ENCODE measurements around the gene DNAJB13. TPM values are rescaled to one million over a fixed set of nuclear protein-coding genes. Genes with fewer than 3 reads are reported as not detected.

DNAJB13 gene
- total RNA-seq, 1 donor from 2014 or later = not detected

DNA sequence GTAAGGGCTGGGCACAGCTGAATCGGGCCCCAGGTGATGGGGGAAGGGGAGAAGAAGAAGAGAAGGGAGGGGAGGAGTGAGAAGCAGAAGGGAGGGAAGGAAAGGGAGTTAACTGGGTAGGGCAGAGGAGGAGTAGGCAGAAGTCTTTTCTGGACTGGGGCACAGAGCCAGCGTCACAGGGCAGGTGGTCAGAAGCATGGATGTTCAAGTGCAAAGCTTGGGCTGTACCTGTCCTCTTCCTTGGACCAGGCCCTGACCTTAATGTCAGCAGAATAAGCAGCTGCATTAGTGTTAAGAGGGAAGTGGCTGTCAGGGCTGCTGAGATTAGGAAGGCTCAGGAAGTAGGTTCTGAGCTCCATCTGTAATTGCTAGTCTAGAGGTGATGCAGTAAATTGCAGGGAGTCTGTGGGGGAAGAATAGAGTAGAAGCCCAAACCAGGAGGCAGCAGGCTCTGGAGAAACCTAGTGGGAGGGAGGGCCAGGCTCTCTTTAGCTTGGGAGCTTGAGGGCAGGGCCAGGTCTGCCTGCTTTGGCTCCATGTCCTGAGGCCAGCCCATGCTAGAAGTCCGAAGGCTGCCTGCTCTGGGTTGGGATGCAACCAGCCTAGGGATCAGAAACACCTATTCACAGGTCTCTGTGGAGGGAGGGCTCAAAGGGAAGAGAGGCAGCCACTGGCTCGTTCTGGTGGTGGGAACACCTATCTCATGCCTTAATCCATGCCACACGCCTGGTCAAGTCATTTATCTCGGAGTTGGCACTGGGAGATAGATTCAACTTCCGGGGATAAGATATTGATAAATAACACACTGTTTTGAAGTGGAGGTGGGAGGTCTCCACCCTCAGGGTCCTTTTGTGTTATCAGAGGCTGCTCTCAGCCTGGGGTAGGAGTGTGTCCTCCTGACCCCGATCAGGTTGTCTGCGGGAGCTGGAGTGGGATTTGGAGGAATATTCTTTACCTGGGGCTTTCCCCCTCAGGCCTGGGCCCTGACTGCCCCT is 59.8 kb downstream of the DNAJB13 start:
- peak overlapping the region; percentile 25 for H3K27ac Mint-ChIP-seq
- H3K4me3 ChIP-seq = no peak overlapping the region
- H3K36me3 ChIP-seq = no peaks in the 10 kb centered on the region
- no peak for DNase-seq (ENCODE audit: low spot score)
- no peak overlapping the region for H2AFZ ChIP-seq (replicated peaks)
- no peaks in the 10 kb centered on the region for H4K20me1 ChIP-seq (ENCODE audit: low read depth)
- H3F3A ChIP-seq (ENCODE audit: low read depth) = no peaks in the 10 kb centered on the region
- peaks cover 2% of the 10 kb centered on the region for H3K4me1 Mint-ChIP-seq
- no peak overlapping the region for H3K27ac ChIP-seq
- no peaks in the 10 kb centered on the region for H3K9me3 Mint-ChIP-seq
- no peaks in the 10 kb centered on the region for H3K27me3 ChIP-seq
- no peaks in the 10 kb centered on the region for H3K9me3 ChIP-seq (ENCODE audit: low read depth)
- no peak overlapping the region for H3K4me2 ChIP-seq
- no peak overlapping the region for H3K4me3 Mint-ChIP-seq
- no peaks in the 10 kb centered on the region for H3K4me1 ChIP-seq
- no peaks in the 10 kb centered on the region for H3K79me2 ChIP-seq (ENCODE audit: low read depth)
- peaks cover 13% of the 10 kb centered on the region for H3K36me3 Mint-ChIP-seq
- TF ChIP-seq EZH2 (IDR thresholded peaks at IDR 0.05) = no peak
- no peak for TF ChIP-seq EZH2phosphoT487 (IDR thresholded peaks at IDR 0.05)
- TF ChIP-seq, protein P1, sequence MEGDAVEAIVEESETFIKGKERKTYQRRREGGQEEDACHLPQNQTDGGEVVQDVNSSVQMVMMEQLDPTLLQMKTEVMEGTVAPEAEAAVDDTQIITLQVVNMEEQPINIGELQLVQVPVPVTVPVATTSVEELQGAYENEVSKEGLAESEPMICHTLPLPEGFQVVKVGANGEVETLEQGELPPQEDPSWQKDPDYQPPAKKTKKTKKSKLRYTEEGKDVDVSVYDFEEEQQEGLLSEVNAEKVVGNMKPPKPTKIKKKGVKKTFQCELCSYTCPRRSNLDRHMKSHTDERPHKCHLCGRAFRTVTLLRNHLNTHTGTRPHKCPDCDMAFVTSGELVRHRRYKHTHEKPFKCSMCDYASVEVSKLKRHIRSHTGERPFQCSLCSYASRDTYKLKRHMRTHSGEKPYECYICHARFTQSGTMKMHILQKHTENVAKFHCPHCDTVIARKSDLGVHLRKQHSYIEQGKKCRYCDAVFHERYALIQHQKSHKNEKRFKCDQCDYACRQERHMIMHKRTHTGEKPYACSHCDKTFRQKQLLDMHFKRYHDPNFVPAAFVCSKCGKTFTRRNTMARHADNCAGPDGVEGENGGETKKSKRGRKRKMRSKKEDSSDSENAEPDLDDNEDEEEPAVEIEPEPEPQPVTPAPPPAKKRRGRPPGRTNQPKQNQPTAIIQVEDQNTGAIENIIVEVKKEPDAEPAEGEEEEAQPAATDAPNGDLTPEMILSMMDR (IDR thresholded peaks at IDR 0.05) = no peak
- H3K9ac ChIP-seq = no peak overlapping the region
- peaks cover 5% of the 10 kb centered on the region for H3K27me3 Mint-ChIP-seq (ENCODE audit: insufficient read depth, low read depth)

- Histone ChIP-seq H3K79me2 (ENCODE audit: low read depth) (no peaks in the 10 kb centered on the region), H2AFZ (replicated peaks) (no peak overlapping the region), H3K4me1 (no peaks in the 10 kb centered on the region), H3K4me3 (no peak overlapping the region), H4K20me1 (ENCODE audit: low read depth) (no peaks in the 10 kb centered on the region), H3K4me2 (no peak overlapping the region), H3F3A (ENCODE audit: low read depth) (no peaks in the 10 kb centered on the region), H3K27ac (no peak overlapping the region), H3K9me3 (ENCODE audit: low read depth) (no peaks in the 10 kb centered on the region), H3K9ac (no peak overlapping the region), H3K27me3 (no peaks in the 10 kb centered on the region), H3K36me3 (no peaks in the 10 kb centered on the region)
- Mint-ChIP-seq H3K36me3 (peaks cover 18% of the 10 kb centered on the region), H3K4me3 (no peak overlapping the region), H3K9me3 (no peaks in the 10 kb centered on the region), H3K4me1 (peaks cover 2% of the 10 kb centered on the region), H3K27ac (peak overlapping the region; percentile 14), H3K27me3 (ENCODE audit: insufficient read depth, low read depth) (peaks cover 9% of the 10 kb centered on the region)
- no peak for DNase-seq (ENCODE audit: low spot score)
- TF ChIP-seq, protein P1 (IDR thresholded peaks at IDR 0.05) = no peak
- TF ChIP-seq EZH2phosphoT487 (IDR thresholded peaks at IDR 0.05) (no peak), EZH2 (IDR thresholded peaks at IDR 0.05) (no peak)
These were observed 60.7 kb downstream of the DNAJB13 start for GRCh38 chr11:74011360-74012073.

GRCh38 chr11:74012074-74012809 is 61.4 kb downstream of the DNAJB13 start:
- Histone ChIP-seq H3K9ac (no peak overlapping the region), H3K4me2 (no peak overlapping the region), H4K20me1 (ENCODE audit: low read depth) (no peaks in the 10 kb centered on the region), H3K4me3 (no peak overlapping the region), H3F3A (ENCODE audit: low read depth) (no peaks in the 10 kb centered on the region), H2AFZ (replicated peaks) (no peak overlapping the region), H3K27ac (no peak overlapping the region), H3K4me1 (no peaks in the 10 kb centered on the region), H3K36me3 (no peaks in the 10 kb centered on the region), H3K9me3 (ENCODE audit: low read depth) (no peaks in the 10 kb centered on the region), H3K79me2 (ENCODE audit: low read depth) (no peaks in the 10 kb centered on the region), H3K27me3 (no peaks in the 10 kb centered on the region)
- Mint-ChIP-seq H3K27me3 (ENCODE audit: insufficient read depth, low read depth) (peaks cover 7% of the 10 kb centered on the region), H3K4me3 (no peak overlapping the region), H3K36me3 (peaks cover 23% of the 10 kb centered on the region), H3K4me1 (no peaks in the 10 kb centered on the region), H3K9me3 (no peaks in the 10 kb centered on the region), H3K27ac (no peak overlapping the region)
- no peak for DNase-seq (ENCODE audit: low spot score)
- TF ChIP-seq EZH2phosphoT487 (IDR thresholded peaks at IDR 0.05) = no peak
- TF ChIP-seq, protein P1 (IDR thresholded peaks at IDR 0.05) = no peak
- no peak for TF ChIP-seq EZH2 (IDR thresholded peaks at IDR 0.05)

Measured in neural progenitor cell (in vitro differentiated cells).